ENCODE data around the gene SUGP1.
A peak's percentile ranks its signal among the peaks of the same experiment; 100 is the strongest.

The SUGP1 gene

GRCh38 chr19:19342086-19343015, 22.0 kb upstream of the SUGP1 start:
- peak; percentile 81 for TF ChIP-seq CTCF (IDR thresholded peaks at IDR 0.05)
- H3K4me3 ChIP-seq, result no peak overlapping the region
- DNase-seq (ENCODE audit: low spot score), result no peak
- H3K27ac ChIP-seq, result no peak overlapping the region

GRCh38 chr19:19341026-19341425, 20.7 kb upstream of the SUGP1 start:
- TF ChIP-seq CTCF (IDR thresholded peaks at IDR 0.05), result no peak
- DNase-seq (ENCODE audit: low spot score), result no peak
- no peak overlapping the region for H3K4me3 ChIP-seq
- H3K27ac ChIP-seq, result no peak overlapping the region

GRCh38 chr19:19338082-19338481, 17.8 kb upstream of the SUGP1 start:
- H3K27ac ChIP-seq, result no peak overlapping the region
- TF ChIP-seq CTCF (IDR thresholded peaks at IDR 0.05), result no peak
- no peak overlapping the region for H3K4me3 ChIP-seq
- no peak for DNase-seq (ENCODE audit: low spot score)

- no peak for DNase-seq (ENCODE audit: low spot score)
- no peak for TF ChIP-seq CTCF (IDR thresholded peaks at IDR 0.05)
- Histone ChIP-seq H3K27ac (no peak overlapping the region), H3K4me3 (no peak overlapping the region)
These were observed 16.8 kb upstream of the SUGP1 start for GRCh38 chr19:19337120-19337519.

- TF ChIP-seq CTCF (IDR thresholded peaks at IDR 0.05), result no peak
- Histone ChIP-seq H3K27ac (no peak overlapping the region), H3K4me3 (no peak overlapping the region)
- DNase-seq (ENCODE audit: low spot score), result no peak
These were observed 16.3 kb upstream of the SUGP1 start for GRCh38 chr19:19336597-19336996.

GRCh38 chr19:19335408-19336158, 15.3 kb upstream of the SUGP1 start:
- no peak for TF ChIP-seq CTCF (IDR thresholded peaks at IDR 0.05)
- Histone ChIP-seq H3K27ac (no peak overlapping the region), H3K4me3 (no peak overlapping the region)
- no peak for DNase-seq (ENCODE audit: low spot score)

Measured in coronary artery (tissue), 2 donors.